Activated CD4-positive, alpha-beta T cell treated with anti-CD3 and anti-CD28 coated beads, Interleukin-2, amount 50 U/mL, for 1 hour (primary cell): ENCODE results near the gene LRRC26.
"Not testable (repeated sequence)": the region's sequence is repeated elsewhere in the genome, so short reads cannot be mapped to it uniquely, and the experiment has no call there.

Experiments used
- DNase-seq: peaks from one replicate; pipeline ENCODE4 v3.0.0-alpha.2; 2020

The LRRC26 gene

GRCh38 chr9:137149363-137149762 is 20.5 kb downstream of the LRRC26 start:
- no peak for DNase-seq

GRCh38 chr9:137148661-137149060 is 21.2 kb downstream of the LRRC26 start:
- no peak for DNase-seq

GRCh38 chr9:137148242-137148641 is 21.6 kb downstream of the LRRC26 start:
- no peak for DNase-seq

- no peak for DNase-seq
These were observed 22.1 kb downstream of the LRRC26 start for GRCh38 chr9:137147793-137148160.

GRCh38 chr9:137147091-137147792 is 22.6 kb downstream of the LRRC26 start:
- DNase-seq = no peak

- DNase-seq = no peak
These were observed 23.3 kb downstream of the LRRC26 start for GRCh38 chr9:137146527-137146918.

GRCh38 chr9:137145731-137146526 is 23.9 kb downstream of the LRRC26 start:
- DNase-seq = no peak

- no peak for DNase-seq
These were observed 26.4 kb downstream of the LRRC26 start for GRCh38 chr9:137143459-137143858.

GRCh38 chr9:137141976-137142936 is 27.6 kb downstream of the LRRC26 start:
- no peak for DNase-seq

- DNase-seq = no peak
These were observed 28.6 kb downstream of the LRRC26 start for GRCh38 chr9:137141050-137141810.

GRCh38 chr9:137140151-137141012 is 29.5 kb downstream of the LRRC26 start:
- DNase-seq = no peak

GRCh38 chr9:137139468-137140150 is 30.2 kb downstream of the LRRC26 start:
- no peak for DNase-seq

- peak; percentile 33 for DNase-seq
These were observed 31.0 kb downstream of the LRRC26 start, which contains the start of gene GRIN1 for GRCh38 chr9:137138722-137139467. TSS of gene GRIN1 (plus strand) at chr9:137139154. CDS start at chr9:137139487, 333 bp downstream.

GRCh38 chr9:137138058-137138721 is 31.7 kb downstream of the LRRC26 start:
- DNase-seq = no peak

- DNase-seq = no peak
These were observed 32.8 kb downstream of the LRRC26 start for GRCh38 chr9:137136881-137137607.

- DNase-seq = no peak
These were observed 33.5 kb downstream of the LRRC26 start for GRCh38 chr9:137136261-137136880.

GRCh38 chr9:137135154-137135553 is 34.7 kb downstream of the LRRC26 start:
- DNase-seq = not testable (repeated sequence)

- DNase-seq = no peak
These were observed 35.7 kb downstream of the LRRC26 start for GRCh38 chr9:137134191-137134590.
